Measurements from ENCODE around the gene LAMC1.
A peak's percentile ranks its signal among the peaks of the same experiment; 100 is the strongest.

The LAMC1 gene

DNA sequence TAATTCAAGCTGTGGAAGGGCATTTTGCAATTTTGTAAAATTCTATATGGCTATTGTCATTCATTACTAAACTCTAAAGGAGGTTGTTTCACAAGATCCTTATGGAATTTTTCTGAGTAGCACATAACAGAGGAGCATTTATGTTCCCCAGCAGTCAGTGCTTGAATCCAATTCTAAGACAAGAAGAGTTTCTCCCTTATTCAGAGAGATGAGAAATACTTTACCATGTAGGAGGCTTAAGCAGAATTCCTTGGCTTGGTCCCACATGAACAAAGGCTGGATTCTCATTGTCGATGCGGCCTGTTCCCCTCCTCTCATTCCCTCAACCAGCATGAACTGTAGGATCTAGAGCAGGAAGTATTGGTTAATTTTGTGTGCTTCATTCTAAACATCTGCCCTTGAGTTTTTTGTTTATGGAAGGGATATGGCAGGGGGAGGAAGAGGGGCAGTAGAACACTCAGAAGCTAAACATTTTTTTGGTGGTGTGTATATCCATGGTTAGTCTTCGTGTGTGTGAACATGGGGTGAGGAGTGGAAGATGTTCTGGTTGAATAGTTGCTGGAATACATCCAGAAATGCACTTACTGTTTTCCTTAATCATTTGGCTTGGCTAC lies 74.3 kb downstream of the LAMC1 start:
- TF ChIP-seq, protein P1, sequence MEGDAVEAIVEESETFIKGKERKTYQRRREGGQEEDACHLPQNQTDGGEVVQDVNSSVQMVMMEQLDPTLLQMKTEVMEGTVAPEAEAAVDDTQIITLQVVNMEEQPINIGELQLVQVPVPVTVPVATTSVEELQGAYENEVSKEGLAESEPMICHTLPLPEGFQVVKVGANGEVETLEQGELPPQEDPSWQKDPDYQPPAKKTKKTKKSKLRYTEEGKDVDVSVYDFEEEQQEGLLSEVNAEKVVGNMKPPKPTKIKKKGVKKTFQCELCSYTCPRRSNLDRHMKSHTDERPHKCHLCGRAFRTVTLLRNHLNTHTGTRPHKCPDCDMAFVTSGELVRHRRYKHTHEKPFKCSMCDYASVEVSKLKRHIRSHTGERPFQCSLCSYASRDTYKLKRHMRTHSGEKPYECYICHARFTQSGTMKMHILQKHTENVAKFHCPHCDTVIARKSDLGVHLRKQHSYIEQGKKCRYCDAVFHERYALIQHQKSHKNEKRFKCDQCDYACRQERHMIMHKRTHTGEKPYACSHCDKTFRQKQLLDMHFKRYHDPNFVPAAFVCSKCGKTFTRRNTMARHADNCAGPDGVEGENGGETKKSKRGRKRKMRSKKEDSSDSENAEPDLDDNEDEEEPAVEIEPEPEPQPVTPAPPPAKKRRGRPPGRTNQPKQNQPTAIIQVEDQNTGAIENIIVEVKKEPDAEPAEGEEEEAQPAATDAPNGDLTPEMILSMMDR (conservative IDR thresholded peaks at IDR 0.05; ENCODE audit: control insufficient read depth, insufficient read depth, low read depth, low read length) = no peak

GRCh38 chr1:183098317-183098716 lies 75.1 kb downstream of the LAMC1 start:
- no peak for DNase-seq (ENCODE audit: low read depth)
- no peak overlapping the region for H3K4me3 ChIP-seq (ENCODE audit: control insufficient read depth, low read depth, low read length)
- TF ChIP-seq, protein P1 (conservative IDR thresholded peaks at IDR 0.05; ENCODE audit: control insufficient read depth, insufficient read depth, low read depth, low read length) = no peak

More for the DNA sequence above, 74.3 kb downstream of the LAMC1 start:
- no peak overlapping the region for H3K4me3 ChIP-seq (ENCODE audit: control insufficient read depth, low read depth, low read length)
- peak; percentile 78 for DNase-seq (ENCODE audit: low read depth)

DNA sequence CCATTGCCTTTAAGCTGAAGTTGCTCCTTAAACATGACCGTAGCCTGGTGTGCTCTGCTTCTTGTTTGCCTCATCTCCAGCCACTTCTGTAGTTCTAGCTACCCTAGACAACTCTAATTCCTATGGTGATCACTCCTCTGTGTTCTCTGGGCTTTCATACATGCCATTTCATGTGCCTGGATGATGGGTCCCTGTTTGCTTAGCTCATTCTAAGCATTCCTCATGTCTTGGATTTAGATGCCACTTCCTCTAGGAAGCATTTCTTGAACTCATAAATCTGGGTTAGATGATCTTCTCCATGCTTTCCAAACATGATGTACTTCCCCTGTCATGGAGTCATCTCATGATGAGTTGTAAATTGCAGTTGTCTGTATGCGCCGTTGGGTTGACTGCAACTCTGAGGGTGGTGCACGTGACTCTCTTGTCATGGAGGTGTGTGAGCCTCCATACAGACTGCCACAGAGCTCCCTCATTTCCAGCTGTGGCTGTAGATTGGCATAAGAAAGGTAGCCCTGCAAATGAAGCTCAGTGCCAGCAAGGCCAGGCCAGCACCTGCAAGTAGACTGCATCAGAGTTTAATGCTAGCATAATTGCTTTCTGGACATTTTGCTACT lies 77.2 kb downstream of the LAMC1 start:
- TF ChIP-seq, protein P1 (conservative IDR thresholded peaks at IDR 0.05; ENCODE audit: control insufficient read depth, insufficient read depth, low read depth, low read length) = no peak
- DNase-seq (ENCODE audit: low read depth) = no peak
- no peak overlapping the region for H3K4me3 ChIP-seq (ENCODE audit: control insufficient read depth, low read depth, low read length)

- no peak for DNase-seq (ENCODE audit: low read depth)
- TF ChIP-seq, protein P1 (conservative IDR thresholded peaks at IDR 0.05; ENCODE audit: control insufficient read depth, insufficient read depth, low read depth, low read length) = no peak
- H3K4me3 ChIP-seq (ENCODE audit: control insufficient read depth, low read depth, low read length) = no peak overlapping the region
Observed at GRCh38 chr1:183101081-183101480, 77.9 kb downstream of the LAMC1 start.

DNA sequence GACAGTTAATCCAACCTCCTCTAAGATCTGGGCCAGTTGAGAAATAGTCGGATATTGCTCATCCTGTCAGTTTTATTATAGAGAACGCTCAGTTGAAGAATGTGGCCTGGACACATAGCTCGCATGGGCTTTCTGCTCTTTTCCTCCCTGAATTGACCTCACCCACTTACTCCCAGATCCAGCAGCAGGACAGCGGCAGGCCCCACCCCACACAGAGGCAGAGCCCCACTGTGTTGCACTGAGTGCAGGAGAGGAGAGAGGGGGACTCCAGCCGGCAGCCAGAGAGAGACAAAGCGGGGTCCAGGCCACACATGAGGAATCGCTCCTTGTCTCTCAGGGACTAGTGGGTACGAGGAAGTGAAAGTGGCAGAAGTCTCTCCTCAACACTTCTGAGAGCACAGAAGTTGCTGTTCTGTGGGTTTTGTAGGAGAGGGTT lies 78.6 kb downstream of the LAMC1 start:
- TF ChIP-seq, protein P1 (conservative IDR thresholded peaks at IDR 0.05; ENCODE audit: control insufficient read depth, insufficient read depth, low read depth, low read length) = no peak
- peak; percentile 58 for DNase-seq (ENCODE audit: low read depth)
- H3K4me3 ChIP-seq (ENCODE audit: control insufficient read depth, low read depth, low read length) = no peak overlapping the region

DNA sequence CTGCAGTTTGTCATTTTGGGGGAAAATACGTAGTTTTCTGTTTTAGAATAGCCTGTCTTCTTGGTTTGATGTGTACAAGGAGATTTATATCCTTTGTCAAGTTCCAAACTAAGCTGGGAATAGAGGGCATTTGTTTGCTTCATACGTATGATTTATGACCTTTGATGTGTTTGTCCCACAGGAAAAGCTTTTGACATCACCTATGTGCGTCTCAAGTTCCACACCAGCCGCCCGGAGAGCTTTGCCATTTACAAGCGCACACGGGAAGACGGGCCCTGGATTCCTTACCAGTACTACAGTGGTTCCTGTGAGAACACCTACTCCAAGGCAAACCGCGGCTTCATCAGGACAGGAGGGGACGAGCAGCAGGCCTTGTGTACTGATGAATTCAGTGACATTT lies 79.9 kb downstream of the LAMC1 start:
- no peak for DNase-seq (ENCODE audit: low read depth)
- TF ChIP-seq, protein P1 (conservative IDR thresholded peaks at IDR 0.05; ENCODE audit: control insufficient read depth, insufficient read depth, low read depth, low read length) = no peak
- no peak overlapping the region for H3K4me3 ChIP-seq (ENCODE audit: control insufficient read depth, low read depth, low read length)

Measured in fibroblast of mammary gland (primary cell).